GM18517 (cell line): ENCODE measurements around the gene ACOX3.
A peak's percentile ranks its signal among the peaks of the same experiment; 100 is the strongest.

ENCODE experiments used
- ATAC-seq: cut with Tn5 transposase; IDR thresholded peaks from one replicate; pipeline ENCODE4 v1.9.1; 2021; ENCODE audit warnings: mild to moderate bottlenecking, moderate library complexity; ENCODE audit not compliant: unreplicated experiment

Gene ACOX3

GRCh38 chr4:8468746-8469535, 28.4 kb upstream of the ACOX3 start:
- ATAC-seq, result no peak

GRCh38 chr4:8467016-8467415, 26.5 kb upstream of the ACOX3 start:
- no peak for ATAC-seq

- ATAC-seq, result no peak
Observed at GRCh38 chr4:8465615-8466611, 25.4 kb upstream of the ACOX3 start.

GRCh38 chr4:8464381-8464780, 23.9 kb upstream of the ACOX3 start:
- no peak for ATAC-seq

- no peak for ATAC-seq
Observed at GRCh38 chr4:8463811-8464210, 23.3 kb upstream of the ACOX3 start.

GRCh38 chr4:8461616-8462015, 21.1 kb upstream of the ACOX3 start:
- no peak for ATAC-seq

- no peak for ATAC-seq
Observed at GRCh38 chr4:8461086-8461485, 20.6 kb upstream of the ACOX3 start.

GRCh38 chr4:8459867-8460445, 19.4 kb upstream of the ACOX3 start:
- ATAC-seq, result no peak

GRCh38 chr4:8457646-8458252, 17.2 kb upstream of the ACOX3 start:
- ATAC-seq, result no peak

- ATAC-seq, result no peak
Observed at GRCh38 chr4:8453957-8454356, 13.4 kb upstream of the ACOX3 start.

- no peak for ATAC-seq
Observed at GRCh38 chr4:8451440-8452182, 11.1 kb upstream of the ACOX3 start.

- ATAC-seq, result no peak
Observed at GRCh38 chr4:8446122-8446521, 5.6 kb upstream of the ACOX3 start.

GRCh38 chr4:8443801-8444200, 3.3 kb upstream of the ACOX3 start:
- ATAC-seq, result no peak

- ATAC-seq, result no peak
Observed at GRCh38 chr4:8442596-8443358, 2.3 kb upstream of the ACOX3 start.

- no peak for ATAC-seq
Observed at GRCh38 chr4:8441499-8442091, 1.1 kb upstream of the ACOX3 start.

GRCh38 chr4:8439914-8440491, 520 bp downstream of the ACOX3 start:
- peak; percentile 17 for ATAC-seq

GRCh38 chr4:8439168-8439567, 1.4 kb downstream of the ACOX3 start:
- ATAC-seq, result no peak

GRCh38 chr4:8438743-8439142, 1.8 kb downstream of the ACOX3 start:
- ATAC-seq, result no peak

GRCh38 chr4:8437281-8437680, 3.2 kb downstream of the ACOX3 start:
- no peak for ATAC-seq
